Osteocyte (in vitro differentiated cells): ENCODE measurements around the gene SLC12A2. TPM values are rescaled to one million over a fixed set of nuclear protein-coding genes. Genes with fewer than 3 reads are reported as not detected.
A peak's percentile ranks its signal among the peaks of the same experiment; 100 is the strongest.

ENCODE experiments used
- DNase-seq: peaks from one replicate; pipeline ENCODE4 v3.0.0; 2021; ENCODE audit warnings: mixed read lengths; ENCODE audit not compliant: unreplicated experiment; ENCODE audit errors: extremely low spot score
- H3K27ac Mint-ChIP-seq: one replicate; pipeline ENCODE4 v1.8.0; 2021; ENCODE audit warnings: mild to moderate bottlenecking, mixed read lengths; ENCODE audit not compliant: unreplicated experiment
- H3K27me3 Mint-ChIP-seq: one replicate; pipeline ENCODE4 v1.8.0; 2021; ENCODE audit warnings: mixed read lengths; ENCODE audit not compliant: unreplicated experiment
- H3K36me3 Mint-ChIP-seq: one replicate; pipeline ENCODE4 v1.8.0; 2021; ENCODE audit warnings: mixed read lengths; ENCODE audit not compliant: unreplicated experiment
- H3K4me1 Mint-ChIP-seq: one replicate; pipeline ENCODE4 v1.8.0; 2021; ENCODE audit warnings: mixed read lengths; ENCODE audit not compliant: unreplicated experiment
- H3K4me3 Mint-ChIP-seq: one replicate; pipeline ENCODE4 v1.8.0; 2021; ENCODE audit warnings: mild to moderate bottlenecking, moderate library complexity, mixed read lengths; ENCODE audit not compliant: unreplicated experiment
- H3K9me3 Mint-ChIP-seq: one replicate; pipeline ENCODE4 v1.8.0; 2021; ENCODE audit warnings: mixed read lengths; ENCODE audit not compliant: unreplicated experiment
- CTCF ChIP-seq: fragments of 200-600 bp; sonication (generic); IDR thresholded peaks from 2 replicates; pipeline ENCODE4 v1.5.0; 2021; ENCODE audit warnings: antibody characterized with exemption, mild to moderate bottlenecking, moderate library complexity
- total RNA-seq: library from RNA; stranded (reverse); gene quantifications from 2 replicates; pipeline ENCODE4 v1.2.1, GENCODE V29; 2021

Gene SLC12A2
- total RNA-seq, 1 donor from 2014 or later: 37.9 TPM

DNA sequence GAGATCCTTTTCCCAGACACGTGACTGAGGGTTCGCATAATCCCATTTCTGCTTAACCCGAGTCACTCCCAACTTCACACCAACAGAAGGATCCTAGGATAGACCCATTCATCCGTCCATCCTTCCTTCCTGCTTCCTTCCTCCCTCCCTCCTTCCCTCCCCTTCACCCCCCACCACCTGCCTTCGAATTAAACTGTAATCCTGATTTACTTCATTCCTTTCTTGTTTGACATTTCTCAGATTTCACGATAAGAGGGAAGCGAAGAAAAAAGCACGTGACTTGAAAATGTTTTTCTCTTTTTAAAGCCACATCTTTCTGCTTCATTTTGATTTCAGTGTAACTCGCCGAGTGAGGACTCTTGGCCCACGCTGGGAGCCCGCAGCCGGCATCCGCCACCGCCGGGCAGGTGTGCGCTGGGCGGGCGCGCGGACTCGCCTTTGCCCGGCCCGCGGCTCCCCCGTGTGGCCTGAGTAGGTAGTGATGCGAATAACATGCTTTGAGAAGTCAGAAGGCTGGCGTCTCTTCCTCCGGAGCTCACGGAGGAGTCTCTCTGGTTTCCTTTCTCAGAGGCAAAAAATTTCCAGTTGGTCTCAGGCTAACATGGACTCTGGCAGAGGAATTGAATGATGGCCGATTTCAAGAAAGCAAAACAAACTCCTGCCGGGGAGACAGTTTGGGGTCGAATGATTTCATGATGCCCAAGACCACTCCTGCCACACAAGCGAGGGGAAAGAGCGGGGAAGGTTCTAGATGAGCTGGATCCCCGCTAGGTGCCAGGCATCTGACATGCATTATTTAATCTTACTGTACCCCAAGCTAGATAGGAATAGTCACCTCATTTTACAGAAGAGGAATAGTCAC lies 117.7 kb downstream of the SLC12A2 start:
- Mint-ChIP-seq H3K9me3 (no peaks in the 10 kb centered on the region), H3K36me3 (peaks cover 9% of the 10 kb centered on the region), H3K4me1 (peaks cover 16% of the 10 kb centered on the region), H3K27ac (no peak overlapping the region), H3K4me3 (peak overlapping the region; percentile 58), H3K27me3 (peaks cover 4% of the 10 kb centered on the region)
- peak; percentile 98 for TF ChIP-seq CTCF
- DNase-seq: peak; percentile 92

DNA sequence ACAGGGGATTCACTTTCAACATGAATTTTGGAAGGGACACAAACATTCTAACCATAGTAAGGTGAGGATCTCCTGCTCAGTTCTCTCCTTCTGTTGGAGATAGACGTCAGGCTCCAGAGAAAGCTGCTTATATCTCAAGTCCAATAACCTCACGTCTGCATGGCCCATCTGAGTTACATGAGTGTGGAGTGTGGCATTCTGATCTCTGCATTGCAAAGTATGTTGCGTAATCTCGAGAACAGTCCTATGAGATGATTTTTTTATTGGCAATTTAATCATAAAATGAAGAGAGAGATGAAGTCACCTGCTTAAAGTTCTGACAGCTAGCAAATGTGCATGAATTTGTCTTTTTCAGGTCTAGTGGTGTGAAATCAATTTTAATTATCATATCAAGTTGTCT lies 118.8 kb downstream of the SLC12A2 start:
- no peak overlapping the region for H3K27ac Mint-ChIP-seq
- TF ChIP-seq CTCF: no peak
- DNase-seq: no peak
- H3K27me3 Mint-ChIP-seq: peaks cover 4% of the 10 kb centered on the region
- no peak overlapping the region for H3K4me3 Mint-ChIP-seq
- peaks cover 16% of the 10 kb centered on the region for H3K4me1 Mint-ChIP-seq
- H3K36me3 Mint-ChIP-seq: peaks cover 7% of the 10 kb centered on the region
- no peaks in the 10 kb centered on the region for H3K9me3 Mint-ChIP-seq

GRCh38 chr5:128208436-128208835 lies 124.9 kb downstream of the SLC12A2 start:
- TF ChIP-seq CTCF: no peak
- Mint-ChIP-seq H3K27me3 (peaks cover 11% of the 10 kb centered on the region), H3K4me1 (peaks cover 2% of the 10 kb centered on the region), H3K9me3 (no peaks in the 10 kb centered on the region), H3K36me3 (no peaks in the 10 kb centered on the region), H3K27ac (no peak overlapping the region), H3K4me3 (no peak overlapping the region)
- DNase-seq: no peak

GRCh38 chr5:128212191-128212806 lies 128.7 kb downstream of the SLC12A2 start:
- DNase-seq: no peak
- peaks cover 18% of the 10 kb centered on the region for H3K4me1 Mint-ChIP-seq
- no peak for TF ChIP-seq CTCF
- H3K27ac Mint-ChIP-seq: no peak overlapping the region
- peaks cover 12% of the 10 kb centered on the region for H3K27me3 Mint-ChIP-seq
- no peaks in the 10 kb centered on the region for H3K36me3 Mint-ChIP-seq
- no peaks in the 10 kb centered on the region for H3K9me3 Mint-ChIP-seq
- H3K4me3 Mint-ChIP-seq: no peak overlapping the region

DNA sequence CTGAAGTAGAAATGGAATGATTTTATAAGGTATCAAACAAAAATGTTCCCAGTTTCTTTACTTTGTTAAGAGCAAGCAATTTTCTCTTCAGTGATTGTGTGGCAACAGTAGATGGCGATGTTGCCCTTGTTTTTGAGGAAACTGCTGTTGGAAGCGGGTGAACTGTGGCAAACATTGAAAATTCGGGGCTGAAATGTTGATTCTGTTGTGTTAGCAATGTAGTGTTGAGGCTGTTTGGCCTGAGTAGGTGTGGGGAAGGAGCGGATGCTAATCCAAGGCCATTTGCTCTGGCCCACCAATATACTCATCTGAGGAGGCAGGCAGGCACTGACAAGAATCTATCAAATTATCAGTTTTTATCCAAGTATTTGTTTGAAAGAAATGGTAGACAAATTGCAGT lies 129.8 kb downstream of the SLC12A2 start:
- no peak for DNase-seq
- peaks cover 12% of the 10 kb centered on the region for H3K27me3 Mint-ChIP-seq
- peaks cover 27% of the 10 kb centered on the region for H3K4me1 Mint-ChIP-seq
- H3K27ac Mint-ChIP-seq: no peak overlapping the region
- TF ChIP-seq CTCF: peak; percentile 88
- no peak overlapping the region for H3K4me3 Mint-ChIP-seq
- no peaks in the 10 kb centered on the region for H3K9me3 Mint-ChIP-seq
- H3K36me3 Mint-ChIP-seq: no peaks in the 10 kb centered on the region
